Mammary epithelial cell (primary cell): ENCODE data around the gene PLEKHG2.

Experiments used
- EZH2 ChIP-seq: IDR thresholded peaks from 2 replicates; pipeline ENCODE4 v1.6.1; 2012; ENCODE audit warnings: low read length, inconsistent platforms, borderline replicate concordance
- TF ChIP-seq, protein P1 (sequence below), 2 donors: IDR thresholded peaks in 1 of 2; conservative IDR thresholded peaks in 1 of 2; 2 replicates each; pipeline ENCODE4 v1.5.1; 2011 to 2012; ENCODE audit warnings: inconsistent platforms in 2 of 2, low read length in 2 of 2, mild to moderate bottlenecking in 2 of 2, control low read depth in 1 of 2, low read depth in 1 of 2; ENCODE audit not compliant: insufficient read depth in 1 of 2; ENCODE audit errors: extremely low read depth in 1 of 2

DNA sequence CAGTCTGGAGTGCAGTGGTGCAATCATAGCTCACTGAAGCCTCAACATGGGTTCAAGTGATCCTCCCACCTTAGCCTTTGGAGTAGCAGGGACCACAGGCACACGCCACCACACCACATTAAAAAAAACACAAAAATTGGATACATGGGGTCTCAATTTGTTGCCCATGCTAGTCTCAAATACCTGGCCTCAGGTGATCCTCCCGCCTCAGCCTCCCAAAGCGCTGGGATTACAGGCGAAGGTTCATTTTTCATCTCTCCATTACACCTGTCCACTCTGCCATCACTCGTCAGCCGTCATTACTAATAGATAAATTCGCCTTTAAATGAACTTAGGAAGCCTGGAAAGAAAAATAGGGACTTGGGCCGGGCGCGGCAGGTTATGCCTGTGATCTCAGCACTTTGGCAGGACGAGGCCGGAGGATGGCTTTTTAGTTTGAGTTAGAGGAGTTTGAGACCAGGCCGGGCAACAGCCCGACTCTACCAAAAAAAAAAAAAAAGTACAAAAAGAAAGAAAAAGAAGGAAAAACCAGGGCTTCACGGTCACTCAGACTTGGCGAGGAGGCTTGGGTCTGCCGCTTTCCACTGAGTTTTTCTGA, 32.2 kb downstream of the PLEKHG2 start:
- TF ChIP-seq, protein P1, sequence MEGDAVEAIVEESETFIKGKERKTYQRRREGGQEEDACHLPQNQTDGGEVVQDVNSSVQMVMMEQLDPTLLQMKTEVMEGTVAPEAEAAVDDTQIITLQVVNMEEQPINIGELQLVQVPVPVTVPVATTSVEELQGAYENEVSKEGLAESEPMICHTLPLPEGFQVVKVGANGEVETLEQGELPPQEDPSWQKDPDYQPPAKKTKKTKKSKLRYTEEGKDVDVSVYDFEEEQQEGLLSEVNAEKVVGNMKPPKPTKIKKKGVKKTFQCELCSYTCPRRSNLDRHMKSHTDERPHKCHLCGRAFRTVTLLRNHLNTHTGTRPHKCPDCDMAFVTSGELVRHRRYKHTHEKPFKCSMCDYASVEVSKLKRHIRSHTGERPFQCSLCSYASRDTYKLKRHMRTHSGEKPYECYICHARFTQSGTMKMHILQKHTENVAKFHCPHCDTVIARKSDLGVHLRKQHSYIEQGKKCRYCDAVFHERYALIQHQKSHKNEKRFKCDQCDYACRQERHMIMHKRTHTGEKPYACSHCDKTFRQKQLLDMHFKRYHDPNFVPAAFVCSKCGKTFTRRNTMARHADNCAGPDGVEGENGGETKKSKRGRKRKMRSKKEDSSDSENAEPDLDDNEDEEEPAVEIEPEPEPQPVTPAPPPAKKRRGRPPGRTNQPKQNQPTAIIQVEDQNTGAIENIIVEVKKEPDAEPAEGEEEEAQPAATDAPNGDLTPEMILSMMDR (conservative IDR thresholded peaks at IDR 0.05 in 1 of 2, IDR thresholded peaks at IDR 0.05 in 1 of 2; ENCODE audit: extremely low read depth in 1 of 2, insufficient read depth in 1 of 2, low read depth in 1 of 2, low read length in 2 of 2) = no peak
- no peak for TF ChIP-seq EZH2
